Pulmonary artery endothelial cell (primary cell): ENCODE data around the gene KDM1A. TPM values are rescaled to one million over a fixed set of nuclear protein-coding genes. Genes with fewer than 3 reads are reported as not detected.
"Not testable (repeated sequence)": the region's sequence is repeated elsewhere in the genome, so short reads cannot be mapped to it uniquely, and the experiment has no call there.

Experiments
- DNase-seq: peaks from one replicate; pipeline ENCODE4 v3.0.0-alpha.2; 2011; ENCODE audit warnings: low read depth, low spot score
- total RNA-seq: library from RNA; depleted of rRNA; stranded (reverse); fragments of >200 nt; gene quantifications from 2 replicates; pipeline ENCODE4 v1.2.3, GENCODE V29; 2014

Gene KDM1A
- 151 and 155 TPM in 2 replicates for total RNA-seq

DNA sequence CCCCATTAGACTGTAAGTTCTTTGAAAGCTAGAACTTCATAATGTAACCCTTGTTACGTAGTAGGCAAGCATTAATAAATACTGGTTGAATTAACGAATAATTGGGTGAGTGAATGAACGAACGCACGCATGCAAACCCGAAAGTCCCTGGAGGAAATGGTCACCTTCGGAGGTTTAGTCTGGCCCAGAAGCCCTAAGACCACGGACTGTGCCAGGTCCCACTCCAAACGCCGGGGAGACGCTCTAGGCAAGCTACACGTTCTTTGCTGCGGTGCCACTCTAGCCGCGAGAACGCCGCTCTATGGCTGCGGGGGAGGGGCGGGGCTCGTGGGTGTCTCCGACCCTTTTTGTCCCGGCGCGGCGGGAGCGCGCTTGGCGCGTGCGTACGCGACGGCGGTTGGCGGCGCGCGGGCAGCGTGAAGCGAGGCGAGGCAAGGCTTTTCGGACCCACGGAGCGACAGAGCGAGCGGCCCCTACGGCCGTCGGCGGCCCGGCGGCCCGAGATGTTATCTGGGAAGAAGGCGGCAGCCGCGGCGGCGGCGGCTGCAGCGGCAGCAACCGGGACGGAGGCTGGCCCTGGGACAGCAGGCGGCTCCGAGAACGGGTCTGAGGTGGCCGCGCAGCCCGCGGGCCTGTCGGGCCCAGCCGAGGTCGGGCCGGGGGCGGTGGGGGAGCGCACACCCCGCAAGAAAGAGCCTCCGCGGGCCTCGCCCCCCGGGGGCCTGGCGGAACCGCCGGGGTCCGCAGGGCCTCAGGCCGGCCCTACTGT is at the start of gene KDM1A:
Gene KDM1A (plus strand): TSS at position 375 of the 769 bp plus-strand sequence. CDS start 129 bp downstream, at position 504.
- DNase-seq = peak; percentile 89

DNA sequence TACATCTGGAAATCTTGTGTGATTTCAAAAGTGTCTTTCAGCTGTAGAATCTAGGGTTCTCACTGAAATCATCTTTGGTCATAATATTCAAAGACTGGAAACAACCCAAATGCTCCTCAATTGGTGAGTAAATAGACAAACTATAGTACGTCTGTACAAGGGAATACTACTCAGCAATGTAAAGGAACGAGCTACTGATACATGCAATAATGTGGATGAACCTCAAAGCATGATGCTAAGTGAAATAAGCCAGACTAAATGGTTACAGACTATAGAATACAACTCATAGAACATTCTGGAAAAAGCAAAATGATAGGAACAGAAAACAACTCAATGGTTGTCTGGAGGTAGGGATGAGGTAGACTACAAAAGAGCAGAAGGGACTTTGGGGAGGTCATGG is 49.2 kb upstream of the KDM1A start:
- DNase-seq = no peak

DNA sequence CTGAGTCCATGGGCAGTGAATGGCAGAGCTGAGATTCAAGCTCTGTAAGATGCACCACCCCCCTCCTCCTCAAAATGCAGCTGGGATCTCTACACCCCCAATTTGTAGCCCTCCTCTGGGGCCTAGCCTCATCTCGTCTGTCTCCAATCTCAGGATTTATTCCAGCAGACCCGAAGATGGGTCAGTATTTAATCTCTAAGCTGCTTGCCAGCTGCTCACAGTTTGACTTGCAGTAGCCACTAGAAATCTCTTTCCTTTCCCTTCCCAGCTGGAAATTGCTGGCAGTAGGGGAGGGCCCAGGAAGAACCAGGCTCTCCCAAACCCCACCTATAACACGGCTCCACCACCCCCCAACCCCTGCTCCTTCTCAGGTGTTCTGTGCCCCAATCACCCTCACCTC is 48.1 kb upstream of the KDM1A start:
- no peak for DNase-seq

DNA sequence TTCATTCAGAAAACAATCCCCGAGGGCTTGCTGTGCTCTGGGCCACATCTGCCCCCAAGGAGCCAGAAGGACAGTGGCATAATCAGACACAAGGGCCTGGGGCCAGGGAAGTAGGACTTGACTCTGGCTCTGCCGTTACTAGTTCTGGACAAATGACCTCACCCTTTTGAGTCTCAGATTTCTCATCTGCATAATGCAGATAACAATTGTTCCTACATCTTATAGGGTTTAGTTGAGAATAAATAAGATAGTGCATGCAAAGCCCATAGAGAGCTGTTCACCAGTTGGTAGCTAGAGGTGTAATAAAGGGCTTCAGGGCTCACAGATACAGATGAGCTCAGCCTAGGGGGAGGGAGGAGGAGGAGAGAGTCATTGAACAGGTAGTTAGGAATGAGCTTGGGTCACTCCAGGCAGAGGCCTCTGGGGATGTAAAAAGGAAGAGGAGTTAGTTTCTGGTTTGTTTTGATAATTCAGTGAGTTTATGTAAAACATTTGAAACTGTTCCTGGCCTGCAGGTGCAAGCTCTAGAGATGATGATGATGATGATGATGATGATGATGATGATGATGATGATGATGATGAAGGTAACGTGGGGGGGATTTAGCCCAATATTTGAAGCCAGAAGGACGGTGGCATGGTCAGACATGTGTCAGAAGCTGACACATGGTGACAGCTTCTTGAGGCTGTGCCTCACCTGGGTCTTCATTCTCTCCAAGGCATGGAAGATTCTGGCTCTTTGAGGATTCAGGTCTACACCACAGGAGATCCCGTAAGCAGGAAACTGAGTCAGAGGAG is 47.5 kb upstream of the KDM1A start:
- no peak for DNase-seq

DNA sequence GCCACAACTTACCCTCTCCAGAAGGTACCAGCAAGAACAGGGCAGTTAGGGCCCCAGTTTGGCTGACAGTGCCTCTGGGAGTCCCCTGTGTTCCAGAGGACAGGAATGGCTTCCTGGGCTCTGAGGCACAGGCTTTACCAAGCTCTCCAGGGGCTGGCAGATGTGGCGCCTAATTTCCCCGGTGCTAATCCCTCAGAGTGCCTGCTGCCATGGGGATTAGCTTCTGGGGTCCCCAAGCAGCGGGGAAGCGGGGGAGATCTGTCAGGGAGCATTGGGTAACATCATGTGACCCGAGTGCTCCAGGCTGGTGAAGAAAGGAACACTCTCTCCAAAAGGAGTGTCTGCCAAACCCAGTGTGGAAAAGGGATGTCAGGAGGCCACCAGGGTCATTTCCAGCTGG is 46.5 kb upstream of the KDM1A start, which contains the start of gene LACTBL1:
Gene LACTBL1 (minus strand): TSS at position 107 of the 400 bp plus-strand sequence. CDS start 550 bp downstream, outside the sequence.
- DNase-seq = no peak

DNA sequence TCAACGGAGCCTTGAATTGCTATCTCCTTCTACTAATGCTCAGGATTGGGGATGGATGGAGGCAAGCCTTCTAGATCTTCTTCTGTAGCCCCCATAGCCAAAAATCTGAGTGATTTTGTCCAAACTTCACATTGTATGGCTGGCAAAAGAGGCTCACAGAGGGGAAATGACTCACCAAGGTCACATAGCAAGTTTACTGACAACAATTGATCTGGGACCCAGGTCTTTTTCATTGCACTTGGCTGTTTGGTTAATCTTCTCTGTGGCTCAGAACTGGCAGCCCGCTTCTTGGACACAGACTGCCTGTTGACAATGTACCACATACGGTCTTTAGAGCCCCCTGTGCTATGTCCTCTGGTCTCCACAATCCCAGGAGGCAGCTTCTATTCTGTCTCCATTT is 43.6 kb upstream of the KDM1A start:
- no peak for DNase-seq

DNA sequence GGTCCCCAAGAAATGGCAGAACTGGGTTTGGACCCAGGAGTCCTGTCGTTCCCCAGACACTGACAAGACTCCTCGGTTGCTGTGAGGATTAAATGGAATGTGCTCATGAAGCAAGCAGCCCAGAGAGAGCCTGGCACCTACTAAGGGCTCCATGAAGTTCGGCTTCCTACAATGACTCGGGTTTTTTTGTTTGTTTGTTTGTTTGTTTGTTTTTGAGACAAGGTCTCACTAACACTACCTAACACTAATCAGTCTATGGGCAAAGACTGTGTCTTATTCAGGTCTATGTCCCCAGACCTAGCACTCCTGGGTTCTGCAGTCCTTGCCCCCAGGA is 43.2 kb upstream of the KDM1A start:
- DNase-seq = no peak

DNA sequence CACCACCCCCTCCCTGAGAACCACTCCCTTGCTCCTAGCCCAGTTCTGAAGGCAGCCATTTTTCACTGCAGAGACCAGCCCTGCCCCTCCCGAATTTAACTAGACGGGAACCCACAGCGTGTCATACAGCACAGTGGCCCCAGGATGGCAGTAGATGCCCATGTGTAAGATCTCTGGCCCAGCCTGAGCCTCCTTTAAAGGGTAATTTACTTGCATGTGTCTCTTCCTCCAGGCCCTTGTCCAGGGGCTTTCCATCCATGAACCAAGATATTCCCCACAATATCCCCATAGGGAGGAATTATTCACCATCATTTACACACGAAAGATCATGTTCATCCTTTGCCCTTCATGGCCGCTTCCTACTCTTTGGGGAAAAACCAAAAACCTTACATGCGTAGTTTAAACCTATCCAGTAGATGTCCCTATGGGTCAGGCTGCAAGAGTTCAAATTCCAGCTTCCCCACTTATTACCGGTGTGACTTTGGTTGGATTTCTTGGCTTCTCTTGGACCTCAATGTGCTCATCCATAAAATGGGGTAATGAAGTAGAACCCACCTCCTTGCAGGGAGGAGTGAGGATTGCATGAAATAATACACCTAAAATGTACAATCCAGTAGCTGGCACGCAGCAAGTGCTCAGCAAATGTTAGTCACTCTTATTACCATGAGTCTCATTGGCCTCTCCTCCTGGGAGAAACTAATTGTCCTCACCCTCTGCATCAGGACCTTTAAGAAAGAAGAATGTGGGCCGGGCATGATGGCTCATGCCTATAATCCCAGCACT is 42.6 kb upstream of the KDM1A start:
- DNase-seq = peak; percentile 65

DNA sequence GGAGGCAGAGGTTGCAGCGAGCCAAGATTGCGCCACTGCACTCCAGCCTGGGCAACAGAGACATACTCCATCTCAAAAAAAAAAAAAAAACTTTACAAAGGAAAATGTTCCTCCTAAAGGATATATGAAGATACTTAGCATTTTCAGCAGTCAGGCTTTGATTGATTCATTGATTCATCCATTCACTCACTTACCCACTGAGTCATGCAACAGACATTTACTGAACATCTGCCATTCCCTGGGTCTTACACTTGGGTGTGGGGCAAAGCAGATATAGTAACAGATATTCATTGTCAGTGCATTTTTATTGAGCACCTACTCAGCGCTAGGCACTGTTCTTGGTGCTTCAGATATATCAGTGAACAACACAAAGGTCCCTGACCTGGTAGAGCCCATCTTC is 41.0 kb upstream of the KDM1A start:
- DNase-seq = no peak

DNA sequence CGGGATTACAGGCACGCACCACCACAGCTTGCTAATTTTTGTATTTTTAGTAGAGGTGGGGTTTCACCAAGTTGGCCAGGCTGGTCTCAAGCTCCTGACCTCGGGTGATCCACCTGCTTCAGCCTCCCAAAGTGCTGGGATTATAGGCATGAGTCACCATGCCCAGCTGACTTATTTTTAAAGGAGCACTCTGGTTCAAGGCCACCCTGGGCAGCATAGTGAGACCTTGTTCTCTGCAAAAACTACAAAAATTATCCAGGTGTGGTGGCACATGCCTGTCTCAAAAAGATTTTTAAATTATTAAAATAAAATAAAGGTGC is 38.8 kb upstream of the KDM1A start:
- DNase-seq = not testable (repeated sequence)

DNA sequence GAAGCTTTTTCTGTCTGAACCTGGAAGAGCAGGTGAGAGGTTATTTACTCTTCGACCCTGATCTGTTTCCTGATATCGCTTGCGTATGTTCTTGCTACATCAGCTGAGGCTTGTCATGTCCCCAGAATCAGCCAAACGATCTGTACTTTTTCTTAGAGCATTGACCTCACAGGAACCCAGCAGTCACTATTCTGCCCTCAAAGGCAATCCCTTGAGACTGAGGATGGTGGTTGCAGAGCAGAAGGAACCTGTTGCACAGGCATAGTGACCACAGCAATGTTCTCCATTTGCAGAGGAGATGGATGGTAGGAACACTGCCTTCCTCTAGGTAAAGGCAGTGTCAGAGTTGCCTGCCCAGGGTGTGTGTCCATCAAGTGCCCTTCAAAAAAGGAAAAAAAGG is 35.3 kb upstream of the KDM1A start:
- DNase-seq = no peak

DNA sequence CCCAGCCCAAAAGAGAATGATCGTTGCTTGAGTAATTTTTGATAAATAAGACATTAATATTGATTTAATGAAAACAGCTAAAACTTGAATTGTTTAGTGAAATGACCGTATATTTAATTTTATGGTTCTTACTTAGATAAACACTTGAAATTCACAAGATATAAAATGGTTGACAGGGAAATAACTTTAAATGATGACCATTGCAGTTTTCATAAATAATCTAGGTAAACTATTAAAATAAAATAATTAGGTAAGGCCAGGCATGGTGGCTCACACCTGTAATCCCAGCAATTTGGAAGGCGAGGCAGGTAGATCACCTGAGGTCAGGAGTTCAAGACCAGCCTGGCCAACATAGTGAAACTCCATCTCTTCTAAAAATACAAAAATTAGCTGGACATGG is 26.9 kb upstream of the KDM1A start:
- not testable (repeated sequence) for DNase-seq

DNA sequence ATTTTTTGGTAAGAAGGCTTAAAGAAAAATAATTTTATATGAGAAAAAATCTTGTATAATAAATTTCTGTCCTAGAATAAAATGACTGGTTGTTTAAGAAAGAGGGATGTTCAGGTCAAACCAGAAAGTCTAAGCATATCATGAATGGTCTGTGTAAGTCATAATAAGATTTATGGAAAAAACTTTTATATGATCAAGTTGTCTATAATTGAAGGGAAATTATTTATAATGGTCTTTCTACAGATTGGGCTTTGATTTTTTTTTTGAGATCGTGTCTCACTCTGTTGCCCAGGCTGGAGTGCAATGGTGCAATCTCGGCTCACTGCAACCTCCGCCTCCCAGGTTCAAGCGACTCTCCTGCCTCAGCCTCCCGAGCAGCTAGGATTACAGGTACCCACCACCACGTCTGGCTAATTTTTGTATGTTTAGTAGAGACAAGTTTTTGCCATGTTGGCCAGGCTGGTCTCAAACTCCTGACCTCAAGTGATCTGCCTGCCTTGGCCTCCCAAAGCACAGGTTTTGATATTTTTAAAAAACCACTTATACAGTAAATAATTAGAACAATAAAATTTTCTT is 26.0 kb upstream of the KDM1A start:
- DNase-seq = not testable (repeated sequence)

DNA sequence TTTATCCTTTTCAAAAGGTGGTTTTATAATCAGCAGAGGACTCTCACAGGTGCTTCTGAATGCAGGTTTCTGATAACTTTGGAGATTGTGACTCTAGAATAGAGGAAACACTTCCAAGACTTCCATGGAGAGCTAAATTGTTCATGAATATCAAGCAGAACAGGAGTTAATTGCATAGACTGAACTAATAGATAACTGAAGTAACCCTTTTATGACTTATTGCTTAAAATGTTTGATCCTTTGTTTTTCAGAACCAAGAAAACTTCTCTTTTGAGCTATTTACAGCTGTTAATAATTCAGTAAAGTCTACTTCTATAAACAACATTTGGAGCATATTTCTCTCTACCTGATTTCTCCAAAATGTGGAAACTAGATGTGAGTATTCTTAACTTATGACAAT is 23.5 kb upstream of the KDM1A start:
- no peak for DNase-seq

DNA sequence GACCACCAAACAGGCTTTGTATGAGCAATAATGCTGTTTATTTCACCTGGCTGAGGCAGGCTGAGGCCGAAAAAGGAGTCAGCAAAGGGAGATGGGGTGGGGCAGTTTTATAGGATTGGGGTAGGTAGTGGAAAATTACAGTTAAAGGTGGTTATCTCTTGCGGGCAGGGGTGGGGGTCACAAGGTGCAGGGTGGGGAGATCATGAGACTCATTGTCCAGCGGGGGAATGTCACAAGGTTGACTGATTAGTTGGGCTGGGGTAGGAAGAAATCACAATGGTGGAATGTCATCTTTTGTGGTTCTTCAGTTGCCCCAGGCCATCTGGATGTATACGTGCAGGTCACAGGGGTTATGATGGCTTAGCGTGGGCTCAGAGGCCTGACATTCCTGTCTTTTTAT is 21.7 kb upstream of the KDM1A start:
- DNase-seq = not testable (repeated sequence)

DNA sequence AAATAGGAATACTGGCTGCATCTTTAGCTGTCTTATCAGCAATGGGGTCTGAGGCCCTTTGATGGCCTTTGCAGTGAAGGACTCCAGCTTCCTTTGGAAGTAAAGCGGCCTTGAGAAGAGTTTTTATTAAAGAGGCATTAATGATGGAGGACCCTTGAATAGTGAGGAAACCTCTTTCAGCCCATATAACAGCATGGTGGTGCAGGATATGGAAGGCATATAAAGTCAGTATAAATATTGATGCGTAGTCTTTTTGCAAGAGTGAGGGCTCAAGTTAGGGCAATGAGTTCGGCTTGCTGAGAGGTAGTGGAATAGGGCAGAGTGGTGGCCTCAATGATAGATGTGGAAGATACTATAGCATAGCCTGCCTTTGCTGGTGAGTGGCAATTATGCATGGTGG is 19.1 kb upstream of the KDM1A start:
- DNase-seq = not testable (repeated sequence)

DNA sequence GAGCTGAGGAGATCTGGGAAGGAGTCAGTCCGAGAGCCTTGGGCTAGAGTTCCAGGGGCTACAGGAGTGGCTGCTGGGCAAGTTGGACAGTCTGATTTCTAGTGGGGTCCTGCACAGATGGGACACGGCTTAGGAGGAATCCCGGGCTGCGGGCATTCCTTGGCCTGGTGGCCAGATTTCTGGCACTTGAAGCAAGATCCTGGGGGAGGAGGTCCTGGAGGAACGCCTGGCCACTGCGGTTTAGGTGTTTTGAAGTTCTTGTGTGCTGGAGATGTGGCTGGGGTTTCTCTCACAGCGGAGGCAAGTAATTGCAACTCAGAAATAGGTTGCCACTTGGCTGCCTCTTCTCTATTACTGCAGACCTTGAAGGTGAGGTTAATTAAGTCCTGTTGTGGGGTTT is 17.1 kb upstream of the KDM1A start:
- DNase-seq = not testable (repeated sequence)

DNA sequence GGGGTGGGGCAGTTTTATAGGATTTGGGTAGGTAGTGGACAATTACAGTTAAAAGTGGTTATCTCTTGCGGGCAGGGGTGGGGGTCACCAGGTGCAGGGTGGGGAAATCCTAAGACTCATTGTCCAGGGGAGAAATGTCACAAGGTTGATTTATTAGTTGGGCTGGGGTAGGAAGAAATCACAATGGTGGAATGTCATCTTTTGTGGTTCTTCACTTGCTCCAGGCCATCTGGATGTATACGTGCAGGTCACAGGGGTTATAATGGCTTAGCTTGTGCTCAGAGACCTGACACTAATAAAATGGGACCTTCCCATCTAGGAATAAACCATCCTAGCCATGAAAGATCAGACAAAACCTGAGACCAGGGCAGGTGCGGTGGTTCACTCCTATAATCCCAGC is 15.2 kb upstream of the KDM1A start:
- no peak for DNase-seq

DNA sequence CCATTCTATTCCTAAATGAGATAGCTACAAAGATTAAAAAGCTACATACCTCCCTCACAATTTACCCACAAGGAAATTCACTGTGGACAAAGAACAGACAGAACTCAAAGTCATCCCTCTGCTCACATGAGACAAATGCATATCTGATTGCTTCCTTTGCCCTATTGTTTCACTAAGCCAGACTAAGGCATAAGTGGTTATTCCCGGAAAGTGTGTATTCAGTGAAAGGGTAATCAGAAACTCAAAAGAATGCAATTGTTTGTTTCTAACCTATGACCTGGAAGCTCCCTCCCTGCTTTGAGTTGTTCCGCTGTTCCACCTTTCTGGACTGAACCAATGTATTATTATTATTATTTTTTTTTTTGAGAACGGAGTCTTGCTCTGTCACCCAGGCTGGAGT is 14.5 kb upstream of the KDM1A start:
- not testable (repeated sequence) for DNase-seq

DNA sequence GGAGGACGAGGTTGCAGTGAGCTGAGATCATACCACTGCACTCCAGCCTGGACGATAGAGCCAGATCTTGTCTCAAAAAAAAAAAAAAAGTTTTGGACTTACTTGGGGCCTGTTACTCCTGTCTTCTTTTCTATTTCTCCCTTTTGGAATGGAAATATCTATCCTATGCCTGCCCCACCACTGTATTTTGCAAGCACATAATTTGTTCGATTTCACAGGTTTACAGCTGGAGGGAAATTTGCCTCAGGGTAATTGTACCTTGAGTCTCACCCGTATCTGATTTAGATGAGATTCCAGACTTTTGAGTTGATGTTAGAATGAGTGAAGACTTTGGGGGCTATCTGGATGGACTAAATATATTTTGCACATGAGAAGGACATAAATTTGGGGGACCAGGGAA is 12.2 kb upstream of the KDM1A start:
- no peak for DNase-seq

DNA sequence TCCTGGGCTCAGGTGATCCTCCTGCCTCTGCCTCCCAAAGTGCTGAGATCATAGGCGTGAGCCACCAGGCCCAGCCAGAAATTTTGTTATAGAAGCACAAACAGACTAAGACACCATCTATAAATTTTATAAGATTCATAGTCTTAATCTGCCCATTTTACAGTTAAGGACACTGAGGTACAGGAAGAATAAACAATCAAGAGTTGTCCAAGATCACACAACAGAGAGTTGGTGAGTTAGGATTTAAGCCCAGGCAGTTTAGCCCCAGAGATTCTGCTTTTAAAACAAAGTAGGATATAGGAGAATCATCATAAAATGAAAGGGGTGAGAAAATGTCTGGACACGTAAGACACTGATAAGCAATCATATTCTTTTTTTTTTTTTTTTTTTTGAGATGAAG is 10.4 kb upstream of the KDM1A start:
- DNase-seq = no peak

DNA sequence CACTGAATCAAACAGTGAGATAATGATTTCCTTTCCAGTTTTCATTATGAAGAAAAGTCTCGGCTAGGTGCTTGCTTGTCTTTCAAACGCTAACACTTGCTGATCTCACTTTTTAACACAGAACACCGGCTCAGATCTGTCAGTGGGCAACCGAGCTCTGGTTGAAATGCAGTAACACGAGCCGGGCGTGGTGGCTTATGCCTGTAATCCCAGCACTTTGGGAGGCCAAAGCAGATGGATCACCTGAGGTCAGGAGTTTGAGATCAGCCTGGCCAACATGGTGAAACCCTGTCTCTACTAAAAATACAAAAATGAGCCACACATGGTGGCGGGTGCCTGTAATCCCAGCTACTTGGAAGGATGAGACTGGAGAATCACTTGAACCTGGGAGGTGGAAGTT is 9.2 kb upstream of the KDM1A start:
- DNase-seq = not testable (repeated sequence)
